HCT116 (cell line): ENCODE measurements around the gene RPL18. TPM values are rescaled to one million over a fixed set of nuclear protein-coding genes. Genes with fewer than 3 reads are reported as not detected.

Experiments
- ATAC-seq: fragments of 200-7000 bp; cut with Tn5 transposase; 2 replicates; pipeline ENCODE4 v1.9.1; 2020; ENCODE audit warnings: mild to moderate bottlenecking, moderate library complexity
- BruUV-seq: library from RNA; stranded (reverse); fragments of 400-500 nt; replicated peaks from 2 replicates; lab custom pipeline; 2021; lab: Mats Ljungman, UMichigan
- CTCF ChIA-PET: fragments of 300-600 bp; sonication (Branson Sonifier 250); formaldehyde crosslinking; loops from one replicate; lab custom pipeline; 2021; ENCODE audit warnings: antibody characterized with exemption; lab: Charles Lee
- POLR2A ChIA-PET: fragments of 300-600, 350-600 bp; sonication (Branson Sonifier 250); formaldehyde crosslinking; loops from one replicate; lab custom pipeline; 2021; ENCODE audit warnings: antibody characterized with exemption; lab: Charles Lee
- RAD21 ChIA-PET, 2 experiments: fragments of 300-600 bp; sonication (Branson Sonifier 250); formaldehyde crosslinking; loops; one replicate each; lab custom pipeline; 2023; ENCODE audit warnings: low total read pairs in 2 of 2; ENCODE audit not compliant: uncharacterized antibody in 2 of 2, unreplicated experiment in 2 of 2, low non-redundant PET in 1 of 2; lab: Charles Lee
- DNase-seq: peaks from one replicate; pipeline ENCODE4 v3.0.0-alpha.2; 2010; ENCODE audit warnings: low read depth, low spot score
- H2AFZ ChIP-seq: fragments of 200-600 bp; shearing (Covaris generic), sonication (generic); 2 replicates; pipeline ENCODE4 v1.6.1; 2017; ENCODE audit warnings: low read depth, mixed run types, mixed read lengths, antibody characterized with exemption, low read length; ENCODE audit not compliant: poor library complexity, severe bottlenecking
- H3K27ac ChIP-seq: 2 replicates; pipeline ENCODE4 v1.5.1; 2012; ENCODE audit warnings: low read depth, low read length
- H3K27me3 ChIP-seq: fragments of 200-600 bp; sonication (generic); 2 replicates; pipeline ENCODE4 v1.6.1; 2016; ENCODE audit warnings: mixed run types, low read length, mixed read lengths; ENCODE audit not compliant: insufficient read depth
- H3K36me3 ChIP-seq, 2 experiments: fragments of 200-500 bp in 1 of 2; fragments of 200-600 bp in 1 of 2; sonication (Bioruptor generic) in 1 of 2; sonication (generic) in 1 of 2; 2 replicates each; pipeline versions ENCODE4 v1.5.1 to v1.6.1; 2014 to 2016; ENCODE audit warnings: low read length in 2 of 2, inconsistent platforms in 1 of 2, mixed read lengths in 1 of 2, mixed run types in 1 of 2; ENCODE audit not compliant: insufficient read depth in 2 of 2, control insufficient read depth in 1 of 2
- H3K4me1 ChIP-seq, 2 experiments: fragments of 200-600 bp in 1 of 2; sonication (generic) in 1 of 2; 2 replicates each; pipeline versions ENCODE4 v1.5.1 to v1.6.1; 2012 to 2017; ENCODE audit warnings: low read length in 2 of 2, inconsistent platforms in 1 of 2, mild to moderate bottlenecking in 1 of 2, mixed read lengths in 1 of 2, mixed run types in 1 of 2, moderate library complexity in 1 of 2; ENCODE audit not compliant: insufficient read depth in 2 of 2, control insufficient read depth in 1 of 2
- H3K4me2 ChIP-seq: fragments of 200-600 bp; sonication (generic); 2 replicates; pipeline ENCODE4 v1.6.1; 2017; ENCODE audit warnings: mixed run types, low read length, mixed read lengths
- H3K4me3 ChIP-seq, 2 experiments: fragments of 200-600 bp in 1 of 2; sonication (generic) in 1 of 2; replicated peaks in 1 of 2; 2 replicates each; pipeline ENCODE4 v1.5.1; 2011 to 2016; ENCODE audit warnings: low read length in 2 of 2, control low read depth in 1 of 2, low read depth in 1 of 2, mild to moderate bottlenecking in 1 of 2, mixed read lengths in 1 of 2, mixed run types in 1 of 2
- H3K79me2 ChIP-seq: fragments of 200-600 bp; sonication (generic); 2 replicates; pipeline ENCODE4 v1.6.1; 2017; ENCODE audit warnings: mild to moderate bottlenecking, mixed run types, low read length, moderate library complexity, mixed read lengths; ENCODE audit not compliant: insufficient read depth
- H3K9ac ChIP-seq: fragments of 200-600 bp; sonication (generic); 2 replicates; pipeline ENCODE4 v1.6.1; 2016; ENCODE audit warnings: low read length, mixed read lengths
- H3K9me2 ChIP-seq: fragments of 200-600 bp; sonication (generic), shearing (Covaris generic); 2 replicates; pipeline ENCODE4 v1.6.1; 2017; ENCODE audit warnings: mixed run types, mild to moderate bottlenecking, moderate library complexity; ENCODE audit not compliant: insufficient read depth
- H3K9me3 ChIP-seq, 2 experiments: fragments of 200-500 bp in 1 of 2; fragments of 200-600 bp in 1 of 2; sonication (Bioruptor generic) in 1 of 2; sonication (generic) in 1 of 2; 2 replicates each; pipeline ENCODE4 v1.6.1; 2014 to 2017; ENCODE audit warnings: low read length in 2 of 2, mixed read lengths in 2 of 2, inconsistent platforms in 1 of 2, low read depth in 1 of 2, mild to moderate bottlenecking in 1 of 2, mixed run types in 1 of 2, moderate library complexity in 1 of 2; ENCODE audit not compliant: control insufficient read depth in 1 of 2, insufficient read depth in 1 of 2
- H4K20me1 ChIP-seq: fragments of 200-600 bp; sonication (generic), shearing (Covaris generic); 2 replicates; pipeline ENCODE4 v1.6.1; 2017; ENCODE audit warnings: mixed run types, mild to moderate bottlenecking, moderate library complexity; ENCODE audit not compliant: insufficient read depth
- ELF1 ChIP-seq: IDR thresholded peaks from 2 replicates; pipeline ENCODE4 v1.6.1; 2012; ENCODE audit warnings: low read depth, borderline replicate concordance
- SP1 ChIP-seq: IDR thresholded peaks from 2 replicates; pipeline ENCODE4 v1.6.1; 2012; ENCODE audit warnings: low read depth
- SRF ChIP-seq: IDR thresholded peaks from 2 replicates; pipeline ENCODE4 v1.6.1; 2012; ENCODE audit warnings: low read depth
- ZFX ChIP-seq: fragments of 450-650 bp; IDR thresholded peaks from 2 replicates; pipeline ENCODE4 v1.6.1; 2017
- intact Hi-C: fragments of 100-400 bp; cut with micrococcal nuclease; formaldehyde crosslinking; loops from 2 replicates; pipeline ENCODE4 v1.10.0; 2022
- total RNA-seq: library from RNA; stranded (reverse); gene quantifications from one replicate; pipeline ENCODE4 v1.2.1, GENCODE V29; 2021; ENCODE audit not compliant: unreplicated experiment

RPL18 gene
- total RNA-seq, 1 experiment from 2014 or later, result 2,006 TPM

GRCh38 chr19:48619692-48620585 is 961 bp upstream of the RPL18 start:
- H3K9me2 ChIP-seq, result no peaks in the 10 kb centered on the region
- RAD21 ChIA-PET, result interaction anchor here in 1 of 2 experiments (0.6 to 1.0 kb wide), 4 partner anchors 10 to 221 kb away, joined by 3 read pairs; no protein-coding TSS in a partner anchor
- peak overlapping the region; percentile 87 for H3K4me2 ChIP-seq
- peak overlapping the region; percentile 56 to 93 for H3K4me3 ChIP-seq
- peak overlapping the region; percentile 86 for H3K27ac ChIP-seq
- CTCF ChIA-PET, result interaction anchor here (0.8 to 1.3 kb wide), 6 partner anchors 8 to 114 kb away, joined by 3 to 9 read pairs (median 4); partner anchors contain the start of gene CA11
- no peak overlapping the region for H2AFZ ChIP-seq
- peak overlapping the region; percentile 99 for H3K9ac ChIP-seq
- TF ChIP-seq ELF1 (no peak), ZFX (0 out of 2 replicates have a peak, but pooled peaks have one; percentile 46)
- POLR2A ChIA-PET, result interaction anchor here (0.6 to 2.4 kb wide), 30 partner anchors 8 to 374 kb away, joined by 3 to 31 read pairs (median 5); partner anchors contain the start of genes CA11, DBP, GYS1 and RUVBL2
- H3K27me3 ChIP-seq, result no peaks in the 10 kb centered on the region
- BruUV-seq, result TSS peak; percentile 83
- intact Hi-C loops, result no loop called here
- H3K4me1 ChIP-seq, result peaks cover 41 to 54% of the 10 kb centered on the region in 2 experiments
- H3K79me2 ChIP-seq, result peaks cover 62% of the 10 kb centered on the region
- DNase-seq (no peak), ATAC-seq (no peak)
- H3K36me3 ChIP-seq, result peaks cover 20 to 37% of the 10 kb centered on the region in 2 experiments
- no peaks in the 10 kb centered on the region for H3K9me3 ChIP-seq
- peaks cover 34% of the 10 kb centered on the region; the same call in 1 of the 2 replicates for H4K20me1 ChIP-seq

GRCh38 chr19:48618278-48618915 is 581 bp downstream of the RPL18 start:
- Histone ChIP-seq H3K79me2 (peaks cover 55% of the 10 kb centered on the region), H3K27ac (peak overlapping the region; percentile 86), H3K27me3 (no peaks in the 10 kb centered on the region), H3K4me3 (peak overlapping the region; percentile 56 to 93), H3K36me3 (peaks cover 20 to 37% of the 10 kb centered on the region in 2 experiments), H2AFZ (no peak overlapping the region), H3K4me1 (peaks cover 34 to 55% of the 10 kb centered on the region in 2 experiments), H3K4me2 (peak overlapping the region; percentile 87), H4K20me1 (peaks cover 34% of the 10 kb centered on the region; the same call in 1 of the 2 replicates), H3K9me2 (no peaks in the 10 kb centered on the region), H3K9ac (peak overlapping the region; percentile 99), H3K9me3 (no peaks in the 10 kb centered on the region)
- ATAC-seq (no peak), DNase-seq (no peak)
- CTCF ChIA-PET, result interaction anchor here (0.6 to 1.3 kb wide), 9 partner anchors 10 to 1428 kb away, joined by 3 to 9 read pairs (median 4); partner anchors contain the start of gene CA11
- intact Hi-C loops, result no loop called here
- RAD21 ChIA-PET, result no interaction called here
- 0 out of 2 replicates have a peak, but pooled peaks have one; percentile 9 for TF ChIP-seq SP1
- no peak for TF ChIP-seq SRF
- BruUV-seq, result TSS peak; percentile 76
- POLR2A ChIA-PET, result interaction anchor here (0.6 to 2.4 kb wide), 23 partner anchors 9 to 375 kb away, joined by 3 to 31 read pairs (median 5); partner anchors contain the start of genes CA11, DBP, GYS1 and KDELR1
